PC-9 (cell line): ENCODE results near the gene MAN1A2. TPM values are rescaled to one million over a fixed set of nuclear protein-coding genes. Genes with fewer than 3 reads are reported as not detected.

Experiments
- BruUV-seq: library from RNA; stranded (reverse); fragments of 400-500 nt; replicated peaks from 2 replicates; lab custom pipeline; 2021; lab: Mats Ljungman, UMichigan
- CTCF ChIA-PET: fragments of 300-600 bp; sonication (Branson Sonifier 250); formaldehyde crosslinking; loops from one replicate; lab custom pipeline; 2022; ENCODE audit warnings: antibody characterized with exemption; lab: Charles Lee
- POLR2A ChIA-PET: fragments of 300-600 bp; sonication (Branson Sonifier 250); formaldehyde crosslinking; loops from one replicate; lab custom pipeline; 2022; ENCODE audit warnings: antibody characterized with exemption; ENCODE audit not compliant: unreplicated experiment; lab: Charles Lee
- DNase-seq, 2 experiments: peaks; one replicate each; pipeline versions ENCODE4 v3.0.0 to v3.0.0-alpha.2; 2015 to 2022; ENCODE audit warnings: mixed read lengths in 1 of 2
- H2AFZ ChIP-seq: fragments of 200-600 bp; sonication (generic); 2 replicates; pipeline ENCODE4 v1.8.1; 2017; ENCODE audit warnings: antibody characterized with exemption
- H3F3A ChIP-seq: fragments of 200-600 bp; sonication (generic); 2 replicates; pipeline ENCODE4 v1.8.1; 2017; ENCODE audit warnings: antibody characterized with exemption, mild to moderate bottlenecking, low read depth; ENCODE audit not compliant: insufficient read depth
- H3K27ac ChIP-seq: fragments of 200-600 bp; sonication (generic); 2 replicates; pipeline ENCODE4 v1.6.1; 2016; ENCODE audit warnings: mixed run types
- H3K27me3 ChIP-seq: fragments of 200-600 bp; sonication (generic); 2 replicates; pipeline ENCODE4 v1.6.1; 2016; ENCODE audit warnings: low read depth, mixed run types; ENCODE audit not compliant: insufficient read depth
- H3K36me3 ChIP-seq: fragments of 200-600 bp; sonication (generic); 2 replicates; pipeline ENCODE4 v1.6.1; 2016; ENCODE audit warnings: low read depth, mixed run types
- H3K4me1 ChIP-seq: fragments of 200-600 bp; sonication (generic); replicated peaks from 2 replicates; pipeline ENCODE4 v1.6.1; 2016; ENCODE audit warnings: mixed run types; ENCODE audit not compliant: insufficient read depth
- H3K4me2 ChIP-seq: fragments of 200-600 bp; sonication (generic); 2 replicates; pipeline ENCODE4 v1.6.1; 2017; ENCODE audit warnings: mixed run types
- H3K4me3 ChIP-seq: fragments of 200-600 bp; sonication (generic); 2 replicates; pipeline ENCODE4 v1.6.1; 2016; ENCODE audit warnings: mixed run types
- H3K79me2 ChIP-seq: fragments of 200-600 bp; sonication (generic); 2 replicates; pipeline ENCODE4 v1.6.1; 2017; ENCODE audit warnings: low read depth, mixed run types
- H3K9me2 ChIP-seq: fragments of 200-600 bp; sonication (generic); 2 replicates; pipeline ENCODE4 v1.8.1; 2017; ENCODE audit warnings: mild to moderate bottlenecking; ENCODE audit not compliant: insufficient read depth
- H3K9me3 ChIP-seq: fragments of 200-600 bp; sonication (generic); 2 replicates; pipeline ENCODE4 v1.8.1; 2016; ENCODE audit warnings: low read depth; ENCODE audit not compliant: insufficient read depth
- H4K20me1 ChIP-seq: fragments of 200-600 bp; sonication (generic); 2 replicates; pipeline ENCODE4 v1.8.1; 2017; ENCODE audit not compliant: insufficient read depth
- EZH2 ChIP-seq: fragments of 200-600 bp; sonication (generic); IDR thresholded peaks from 2 replicates; pipeline ENCODE4 v1.8.0; 2017; ENCODE audit warnings: antibody characterized with exemption, low read depth
- intact Hi-C: fragments of 100-400 bp; cut with micrococcal nuclease; formaldehyde crosslinking; loops from one replicate; pipeline ENCODE4 v1.10.0; 2022; ENCODE audit not compliant: unreplicated experiment
- total RNA-seq: library from RNA; stranded (reverse); gene quantifications from 2 replicates; pipeline ENCODE4 v1.2.3, GENCODE V29; 2021
- TF ChIP-seq, protein P1 (sequence below): fragments of 200-600 bp; sonication (generic); conservative IDR thresholded peaks from 2 replicates; pipeline ENCODE4 v1.6.1; 2017; ENCODE audit warnings: mixed run types, antibody characterized with exemption, mild to moderate bottlenecking, moderate library complexity

The MAN1A2 gene
- total RNA-seq, 1 experiment from 2014 or later = 50.3 TPM

DNA sequence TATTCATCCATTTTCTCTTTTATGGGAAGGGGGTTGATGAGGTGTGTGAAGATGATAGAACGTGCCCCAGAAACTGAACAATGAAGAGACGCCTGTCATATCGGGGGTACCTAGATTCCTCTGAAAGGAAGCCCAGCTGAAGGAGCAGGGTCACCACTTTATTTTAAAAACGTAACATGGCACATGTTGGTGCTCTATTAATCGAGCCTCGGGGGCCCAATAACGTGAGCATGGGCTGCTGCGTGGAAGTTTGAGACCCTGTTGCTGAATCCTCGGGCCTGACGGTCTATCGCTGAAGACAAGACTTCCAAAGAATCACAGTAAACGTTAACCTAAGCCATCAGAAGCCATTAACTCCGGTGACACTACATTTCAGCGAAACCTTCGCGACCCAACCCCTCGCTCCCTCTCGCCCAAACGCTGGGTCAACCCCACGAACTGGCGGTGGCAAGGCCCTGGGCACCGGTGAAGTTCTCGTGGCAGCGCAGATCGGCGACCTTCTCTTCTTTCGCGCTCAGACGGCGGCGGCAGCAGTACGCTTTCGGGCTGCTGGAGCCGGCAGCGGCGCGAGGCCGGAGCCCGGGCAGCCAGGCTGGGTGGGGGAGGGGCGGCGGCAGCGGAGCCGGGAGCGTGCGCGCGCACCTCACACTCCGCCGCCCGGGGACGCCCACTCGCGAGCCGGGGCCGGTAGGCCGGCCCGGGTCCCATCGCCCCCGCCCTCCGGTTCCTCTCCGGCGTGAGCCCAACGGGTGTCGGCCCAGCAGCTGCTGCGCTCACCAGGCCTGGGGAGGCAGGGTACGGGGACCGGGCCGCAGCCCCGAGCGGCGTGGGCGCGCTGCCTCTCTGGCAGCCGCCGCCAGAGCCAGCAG, 838 bp upstream of the MAN1A2 start:
- intact Hi-C loops = loop anchor here (2.0 to 10.0 kb wide), 2 partner anchors 98 to 242 kb away; partner anchors contain the start of gene TRIM45
- Histone ChIP-seq H3K4me1 (peaks cover 52% of the 10 kb centered on the region), H3K9me2 (no peaks in the 10 kb centered on the region), H3K9me3 (no peaks in the 10 kb centered on the region), H4K20me1 (peaks cover 5% of the 10 kb centered on the region; the same call in 1 of the 2 replicates), H3K79me2 (peaks cover 57% of the 10 kb centered on the region), H3K27ac (peak overlapping the region; percentile 77), H3K36me3 (no peaks in the 10 kb centered on the region), H3K4me2 (peak overlapping the region; percentile 94), H3F3A (peaks cover 23% of the 10 kb centered on the region; the same call in 1 of the 2 replicates), H3K27me3 (no peaks in the 10 kb centered on the region), H2AFZ (peak overlapping the region; percentile 86), H3K4me3 (peak overlapping the region; percentile 66)
- POLR2A ChIA-PET = interaction anchor here (0.8 kb wide), 1 partner anchor 82 kb away, joined by 25 read pairs; no protein-coding TSS in a partner anchor
- TSS peak; percentile 81 for BruUV-seq
- TF ChIP-seq EZH2 = no peak
- TF ChIP-seq, protein P1, sequence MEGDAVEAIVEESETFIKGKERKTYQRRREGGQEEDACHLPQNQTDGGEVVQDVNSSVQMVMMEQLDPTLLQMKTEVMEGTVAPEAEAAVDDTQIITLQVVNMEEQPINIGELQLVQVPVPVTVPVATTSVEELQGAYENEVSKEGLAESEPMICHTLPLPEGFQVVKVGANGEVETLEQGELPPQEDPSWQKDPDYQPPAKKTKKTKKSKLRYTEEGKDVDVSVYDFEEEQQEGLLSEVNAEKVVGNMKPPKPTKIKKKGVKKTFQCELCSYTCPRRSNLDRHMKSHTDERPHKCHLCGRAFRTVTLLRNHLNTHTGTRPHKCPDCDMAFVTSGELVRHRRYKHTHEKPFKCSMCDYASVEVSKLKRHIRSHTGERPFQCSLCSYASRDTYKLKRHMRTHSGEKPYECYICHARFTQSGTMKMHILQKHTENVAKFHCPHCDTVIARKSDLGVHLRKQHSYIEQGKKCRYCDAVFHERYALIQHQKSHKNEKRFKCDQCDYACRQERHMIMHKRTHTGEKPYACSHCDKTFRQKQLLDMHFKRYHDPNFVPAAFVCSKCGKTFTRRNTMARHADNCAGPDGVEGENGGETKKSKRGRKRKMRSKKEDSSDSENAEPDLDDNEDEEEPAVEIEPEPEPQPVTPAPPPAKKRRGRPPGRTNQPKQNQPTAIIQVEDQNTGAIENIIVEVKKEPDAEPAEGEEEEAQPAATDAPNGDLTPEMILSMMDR = no peak
- CTCF ChIA-PET = interaction anchor here (1.0 kb wide), 1 partner anchor 82 kb away, joined by 4 read pairs; no protein-coding TSS in a partner anchor
- peak; percentile 61 to 87 for DNase-seq

DNA sequence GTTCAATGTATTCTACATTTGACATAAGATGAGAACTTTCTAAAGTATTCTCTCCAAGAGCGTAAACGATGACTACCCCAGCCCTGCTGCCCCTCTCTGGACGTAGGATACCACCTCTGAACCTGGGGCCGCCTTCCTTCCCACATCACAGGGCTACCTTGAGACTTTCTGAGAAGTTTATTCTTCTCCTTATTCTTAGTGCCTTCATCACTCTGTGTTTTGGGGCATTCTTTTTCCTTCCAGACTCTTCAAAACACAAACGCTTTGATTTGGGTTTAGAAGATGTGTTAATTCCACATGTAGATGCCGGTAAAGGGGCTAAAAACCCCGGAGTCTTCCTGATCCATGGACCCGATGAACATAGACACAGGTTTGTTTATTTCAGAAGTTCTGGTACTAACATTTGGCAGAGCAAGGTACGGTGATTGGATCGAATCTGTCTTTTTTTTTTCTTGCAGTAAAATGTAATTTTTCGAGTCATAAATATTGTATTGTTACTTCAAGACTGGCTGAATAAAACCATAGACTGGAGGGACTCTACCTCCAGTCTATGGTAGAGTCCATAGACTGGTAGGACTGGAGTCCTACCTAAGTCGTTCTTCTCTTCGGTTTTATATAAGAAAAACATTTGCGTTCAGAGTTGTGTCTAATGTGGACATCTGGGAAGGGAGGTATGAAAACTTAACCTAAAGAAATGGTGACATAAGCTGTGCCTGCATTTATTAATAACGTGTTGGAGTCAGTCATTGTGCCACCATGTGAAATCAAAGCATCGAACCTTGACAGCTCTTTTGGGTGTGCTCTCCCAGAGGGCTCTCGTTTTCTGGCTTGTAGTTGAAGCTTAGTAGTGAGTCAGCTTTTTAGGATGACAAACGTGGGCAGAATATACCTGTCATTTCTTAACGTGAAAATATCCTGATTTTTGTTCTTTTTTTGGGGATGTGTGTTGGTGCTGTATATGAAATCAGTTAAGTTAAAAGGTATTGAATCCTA, 1.2 kb downstream of the MAN1A2 start:
- Histone ChIP-seq H3K79me2 (peaks cover 77% of the 10 kb centered on the region), H3K27me3 (no peaks in the 10 kb centered on the region), H3K9me3 (no peaks in the 10 kb centered on the region), H3F3A (peaks cover 19% of the 10 kb centered on the region; the same call in 1 of the 2 replicates), H3K27ac (peak overlapping the region; percentile 77; the same call in 1 of the 2 replicates), H2AFZ (peak overlapping the region; percentile 85), H3K9me2 (no peaks in the 10 kb centered on the region), H3K36me3 (no peaks in the 10 kb centered on the region), H3K4me2 (peak overlapping the region; percentile 94), H3K4me1 (peaks cover 53% of the 10 kb centered on the region), H3K4me3 (peak overlapping the region; percentile 66), H4K20me1 (peaks cover 5% of the 10 kb centered on the region; the same call in 1 of the 2 replicates)
- POLR2A ChIA-PET = interaction anchor here (0.7 kb wide), 1 partner anchor 727 kb away, joined by 6 read pairs; no protein-coding TSS in a partner anchor
- DNase-seq = peak in 1 of 2 experiments; percentile 75
- CTCF ChIA-PET = no interaction called here
- intact Hi-C loops = loop anchor here (10.0 kb wide), 1 partner anchor 244 kb away; the partner anchor contains the start of gene TRIM45
- TF ChIP-seq EZH2 = no peak
- TF ChIP-seq, protein P1 = no peak
- no TSS peak for BruUV-seq

DNA sequence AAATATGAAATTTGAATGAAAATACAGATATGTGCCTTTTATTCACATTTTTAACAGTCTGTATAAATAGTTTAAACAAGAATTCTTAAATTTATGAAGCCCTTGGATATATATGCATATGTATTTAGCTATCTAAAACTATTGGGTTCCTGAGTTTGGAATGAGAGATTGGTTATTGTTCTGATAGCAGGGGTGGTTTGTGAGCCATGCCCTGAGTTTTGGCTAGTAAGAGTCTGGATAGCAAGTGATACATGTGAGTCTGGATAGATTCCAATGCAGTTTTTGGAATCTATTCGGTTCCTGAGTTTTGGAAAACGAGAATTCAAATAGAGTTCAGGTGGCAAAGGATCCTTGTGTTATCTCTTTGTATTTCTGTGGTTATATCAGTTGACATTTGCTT, 2.8 kb downstream of the MAN1A2 start:
- CTCF ChIA-PET = no interaction called here
- no peak overlapping the region for H3K27ac ChIP-seq
- no TSS peak for BruUV-seq

More for the DNA sequence above, 2.8 kb downstream of the MAN1A2 start:
- Histone ChIP-seq H4K20me1 (peaks cover 5% of the 10 kb centered on the region; the same call in 1 of the 2 replicates), H3K9me2 (no peaks in the 10 kb centered on the region), H3K4me3 (peak overlapping the region; percentile 66), H3K36me3 (no peaks in the 10 kb centered on the region), H3K4me2 (peak overlapping the region; percentile 94), H3F3A (peaks cover 18% of the 10 kb centered on the region), H2AFZ (no peak overlapping the region), H3K27me3 (no peaks in the 10 kb centered on the region), H3K79me2 (peaks cover 91% of the 10 kb centered on the region), H3K9me3 (no peaks in the 10 kb centered on the region), H3K4me1 (peaks cover 44% of the 10 kb centered on the region)
- no peak for DNase-seq
- TF ChIP-seq EZH2 = no peak
- TF ChIP-seq, protein P1 = no peak
- POLR2A ChIA-PET = no interaction called here
- intact Hi-C loops = no loop called here
